C4-2B (cell line): ENCODE measurements around the gene PTCH2.

ENCODE experiments used
- CTCF ChIP-seq: fragments of 450-650 bp; conservative IDR thresholded peaks from 2 replicates; pipeline ENCODE4 v1.5.1; 2017; ENCODE audit warnings: mild to moderate bottlenecking
- ZFX ChIP-seq: fragments of 450-650 bp; IDR thresholded peaks from 2 replicates; pipeline ENCODE4 v1.6.1; 2017

GRCh38 chr1:44787506-44787905 is 55.5 kb downstream of the PTCH2 start:
- TF ChIP-seq CTCF (no peak), ZFX (no peak)
